ENCODE measurements around the gene RPS15.

RPS15 gene

GRCh38 chr19:1420590-1420989 is 17.6 kb upstream of the RPS15 start:
- no peak for DNase-seq

- DNase-seq = no peak
Measured at GRCh38 chr19:1421218-1421957, 16.8 kb upstream of the RPS15 start.

- DNase-seq = no peak
Measured at GRCh38 chr19:1421958-1422305, 16.3 kb upstream of the RPS15 start.

GRCh38 chr19:1422360-1422759 is 15.8 kb upstream of the RPS15 start:
- no peak for DNase-seq

- no peak for DNase-seq
Measured at GRCh38 chr19:1422943-1423342, 15.3 kb upstream of the RPS15 start.

GRCh38 chr19:1423436-1424191 is 14.6 kb upstream of the RPS15 start:
- no peak for DNase-seq

- no peak for DNase-seq
Measured at GRCh38 chr19:1424192-1424955, 13.8 kb upstream of the RPS15 start.

- DNase-seq = no peak
Measured at GRCh38 chr19:1425102-1425837, 12.9 kb upstream of the RPS15 start.

- no peak for DNase-seq
Measured at GRCh38 chr19:1425902-1426301, 12.3 kb upstream of the RPS15 start.

- DNase-seq = no peak
Measured at GRCh38 chr19:1426736-1427135, 11.5 kb upstream of the RPS15 start.

- no peak for DNase-seq
Measured at GRCh38 chr19:1427221-1427920, 10.8 kb upstream of the RPS15 start.

- DNase-seq = no peak
Measured at GRCh38 chr19:1428738-1429391, 9.3 kb upstream of the RPS15 start.

GRCh38 chr19:1429750-1430149 is 8.4 kb upstream of the RPS15 start:
- DNase-seq = no peak

- no peak for DNase-seq
Measured at GRCh38 chr19:1430246-1430645, 8.0 kb upstream of the RPS15 start.

GRCh38 chr19:1431759-1432506 is 6.3 kb upstream of the RPS15 start:
- no peak for DNase-seq

GRCh38 chr19:1432507-1432887 is 5.7 kb upstream of the RPS15 start:
- no peak for DNase-seq

GRCh38 chr19:1433119-1434039 is 4.8 kb upstream of the RPS15 start:
- DNase-seq = no peak

- DNase-seq = no peak
Measured at GRCh38 chr19:1434040-1434366, 4.2 kb upstream of the RPS15 start.

- no peak for DNase-seq
Measured at GRCh38 chr19:1434577-1435060, 3.6 kb upstream of the RPS15 start.

GRCh38 chr19:1435378-1435989 is 2.7 kb upstream of the RPS15 start:
- no peak for DNase-seq

All from 8988T (cell line).